GM23338 (cell line): ENCODE results near the gene FARSA. TPM values are rescaled to one million over a fixed set of nuclear protein-coding genes. Genes with fewer than 3 reads are reported as not detected.

Experiments
- ATAC-seq: fragments of 200-7000 bp; cut with Tn5 transposase; 3 replicates; pipeline ENCODE4 v1.9.1; 2020
- DNase-seq: peaks from one replicate; pipeline ENCODE4 v3.0.0-alpha.2; 2015; ENCODE audit warnings: low spot score
- H2AFZ ChIP-seq: fragments of 200-600 bp; sonication (generic); 2 replicates; pipeline ENCODE4 v1.8.0; 2016; ENCODE audit warnings: antibody characterized with exemption, mild to moderate bottlenecking, moderate library complexity
- H3F3A ChIP-seq: fragments of 200-600 bp; sonication (generic); replicated peaks from 2 replicates; pipeline ENCODE4 v1.8.0; 2017; ENCODE audit warnings: antibody characterized with exemption, mixed run types, low read depth
- H3K27ac ChIP-seq: fragments of 200-600 bp; sonication (generic); 2 replicates; pipeline ENCODE4 v1.6.1; 2016; ENCODE audit warnings: low read depth
- H3K27me3 ChIP-seq: fragments of 200-600 bp; sonication (generic); 2 replicates; pipeline ENCODE4 v1.8.0; 2016; ENCODE audit warnings: mild to moderate bottlenecking, mixed run types, moderate library complexity; ENCODE audit not compliant: insufficient read depth
- H3K36me3 ChIP-seq: fragments of 200-600 bp; sonication (generic); 2 replicates; pipeline ENCODE4 v1.8.0; 2016; ENCODE audit warnings: mild to moderate bottlenecking; ENCODE audit not compliant: insufficient read depth
- H3K4me1 ChIP-seq: fragments of 200-600 bp; sonication (generic); 2 replicates; pipeline ENCODE4 v1.8.0; 2016; ENCODE audit warnings: mild to moderate bottlenecking, moderate library complexity; ENCODE audit not compliant: insufficient read depth
- H3K4me2 ChIP-seq: fragments of 200-600 bp; sonication (generic); 2 replicates; pipeline ENCODE4 v1.7.1; 2017; ENCODE audit warnings: mixed run types
- H3K4me3 ChIP-seq: fragments of 200-600 bp; sonication (generic); 2 replicates; pipeline ENCODE4 v1.6.1; 2016; ENCODE audit warnings: mixed run types
- H3K79me2 ChIP-seq: fragments of 200-600 bp; sonication (generic); replicated peaks from 2 replicates; pipeline ENCODE4 v1.8.0; 2017; ENCODE audit warnings: mild to moderate bottlenecking; ENCODE audit not compliant: insufficient read depth
- H3K9me2 ChIP-seq: fragments of 200-600 bp; sonication (generic); 2 replicates; pipeline ENCODE4 v1.8.0; 2017; ENCODE audit not compliant: insufficient read depth
- H4K20me1 ChIP-seq: fragments of 200-600 bp; sonication (generic); replicated peaks from 2 replicates; pipeline ENCODE4 v1.8.0; 2017; ENCODE audit warnings: mild to moderate bottlenecking; ENCODE audit not compliant: insufficient read depth
- H3K27ac Mint-ChIP-seq: 2 replicates; pipeline ENCODE4 v1.8.0; 2020; ENCODE audit warnings: inconsistent platforms, mild to moderate bottlenecking, moderate library complexity, mixed read lengths
- H3K27me3 Mint-ChIP-seq: 3 replicates; pipeline ENCODE4 v1.8.0; 2022; ENCODE audit warnings: low read depth, mild to moderate bottlenecking, moderate library complexity, mixed read lengths, inconsistent platforms; ENCODE audit not compliant: insufficient read depth, poor library complexity
- H3K36me3 Mint-ChIP-seq: 3 replicates; pipeline ENCODE4 v1.8.0; 2021; ENCODE audit warnings: low read depth, mild to moderate bottlenecking, inconsistent platforms, moderate library complexity, mixed read lengths
- H3K4me1 Mint-ChIP-seq: 3 replicates; pipeline ENCODE4 v1.8.0; 2020; ENCODE audit warnings: mild to moderate bottlenecking, inconsistent platforms, mixed read lengths
- H3K4me3 Mint-ChIP-seq: 3 replicates; pipeline ENCODE4 v1.8.0; 2021; ENCODE audit warnings: moderate library complexity, mild to moderate bottlenecking, inconsistent platforms, mixed read lengths
- H3K9me3 Mint-ChIP-seq: 3 replicates; pipeline ENCODE4 v1.8.0; 2020; ENCODE audit warnings: moderate library complexity, mild to moderate bottlenecking, inconsistent platforms, mixed read lengths
- CREB1 ChIP-seq: fragments of 250-450 bp; sonication (Bioruptor Pico); IDR thresholded peaks from 2 replicates; pipeline ENCODE4 v1.5.0; 2020; ENCODE audit warnings: low read depth, mild to moderate bottlenecking, moderate library complexity
- CTCF ChIP-seq, 2 experiments: fragments of 200-600 bp in 1 of 2; sonication (generic) in 1 of 2; conservative IDR thresholded peaks; 2 replicates each; pipeline versions ENCODE4 v1.5.1 to v1.6.1; 2016 to 2017; ENCODE audit warnings: antibody characterized with exemption in 2 of 2, low read depth in 2 of 2, mild to moderate bottlenecking in 2 of 2, moderate library complexity in 1 of 2
- ETS1 ChIP-seq: IDR thresholded peaks from 2 replicates; pipeline ENCODE4 v1.6.1; 2016; ENCODE audit warnings: antibody characterized with exemption
- EZH2 ChIP-seq: fragments of 200-600 bp; sonication (generic); IDR thresholded peaks from one replicate; pipeline ENCODE4 v1.8.0; 2017; ENCODE audit warnings: antibody characterized with exemption, mild to moderate bottlenecking, low read depth; ENCODE audit not compliant: unreplicated experiment
- JUNB ChIP-seq: IDR thresholded peaks from one replicate; pipeline ENCODE4 v1.6.1; 2016; ENCODE audit warnings: antibody characterized with exemption; ENCODE audit not compliant: unreplicated experiment
- POLR2AphosphoS5 ChIP-seq: IDR thresholded peaks from 2 replicates; pipeline ENCODE4 v1.6.1; 2016; ENCODE audit warnings: antibody characterized with exemption, low read depth
- STAT1 ChIP-seq: IDR thresholded peaks from one replicate; pipeline ENCODE4 v1.6.1; 2016; ENCODE audit warnings: antibody characterized with exemption; ENCODE audit not compliant: unreplicated experiment
- ZNF114 ChIP-seq: fragments of 250-450 bp; sonication (Bioruptor Pico); IDR thresholded peaks from 2 replicates; pipeline ENCODE4 v1.5.0; 2020; ENCODE audit warnings: mild to moderate bottlenecking, moderate library complexity
- ZNF331 ChIP-seq: fragments of 250-450 bp; sonication (Bioruptor Pico); IDR thresholded peaks from 2 replicates; pipeline ENCODE4 v1.5.0; 2020; ENCODE audit warnings: low read depth, mild to moderate bottlenecking, moderate library complexity
- polyA plus RNA-seq: library from polyadenylated mRNA; unstranded; fragments of >200 nt; fragmentation: Nextera tagmentation; extraction: Ambion mirVana; gene quantifications from 2 replicates; pipeline ENCODE4 v1.2.1, GENCODE V29; 2016
- total RNA-seq: library from RNA; depleted of rRNA; stranded (reverse); fragments of >200 nt; shearing (Covaris generic); gene quantifications from 2 replicates; pipeline ENCODE4 v1.2.3, GENCODE V29; 2014
- TF ChIP-seq, protein P1 (sequence below): fragments of 250-450 bp; sonication (Bioruptor Pico); IDR thresholded peaks from 2 replicates; pipeline ENCODE4 v1.5.0; 2020; ENCODE audit warnings: mild to moderate bottlenecking, moderate library complexity

Gene FARSA
- total and polyA plus RNA-seq, 2 experiments from 2014 or later = 74.7 to 86.4 TPM

DNA sequence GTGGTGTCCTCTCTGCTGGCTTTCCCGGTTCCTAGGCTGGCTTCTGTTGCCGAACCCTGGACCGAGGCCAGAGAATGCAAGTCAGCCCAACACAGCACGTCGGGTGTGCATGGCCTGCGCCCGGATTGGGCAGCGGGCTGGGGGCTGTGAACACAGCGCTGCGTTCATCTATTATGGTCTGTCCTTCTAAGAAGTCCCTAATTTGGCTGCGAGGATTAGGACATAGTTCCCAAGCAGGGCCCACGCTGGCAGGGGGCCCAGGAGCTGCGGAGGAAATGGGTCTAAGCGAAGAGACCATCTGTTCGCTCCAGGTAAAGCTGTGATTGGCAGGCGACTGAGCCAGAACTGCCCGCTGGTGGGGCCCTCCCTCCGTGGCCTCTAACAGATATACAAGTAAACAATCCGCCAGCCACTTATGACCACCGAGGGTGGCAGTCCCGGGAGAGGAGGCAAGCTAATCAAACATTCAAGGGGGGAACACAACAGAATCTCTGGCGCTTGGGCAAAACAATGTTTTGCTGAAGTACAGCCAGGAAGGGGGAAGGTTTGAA lies 20.4 kb downstream of the FARSA start (continued):
- TF ChIP-seq ZNF114 (no peak), POLR2AphosphoS5 (peak; percentile 38)

DNA sequence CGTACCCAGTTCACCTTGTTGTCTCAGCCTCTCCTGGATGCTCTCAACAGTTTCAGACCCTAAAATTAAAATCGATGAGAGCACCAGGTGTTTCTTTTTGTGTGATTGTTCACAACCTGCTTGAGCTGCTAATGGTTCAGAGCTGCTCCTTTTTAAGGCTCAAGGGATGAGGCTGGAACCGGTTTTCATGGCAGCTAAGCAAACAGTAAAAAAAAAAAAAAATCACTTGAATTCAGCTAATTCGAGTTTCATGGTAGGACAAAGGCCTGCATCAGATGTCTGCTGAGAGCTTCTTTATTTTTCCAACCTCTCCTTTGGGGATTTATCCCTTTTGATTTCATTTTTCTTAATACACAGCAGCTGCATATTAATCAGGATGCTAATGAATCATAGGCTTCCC lies 20.9 kb downstream of the FARSA start:
- no peaks in the 10 kb centered on the region for H3K36me3 Mint-ChIP-seq
- no peaks in the 10 kb centered on the region for H3K27me3 ChIP-seq
- no peak for TF ChIP-seq CTCF (conservative IDR thresholded peaks at IDR 0.05; ENCODE audit: low read depth in 2 of 2)
- TF ChIP-seq ZNF331 (CRISPR knock-in tag) = no peak
- TF ChIP-seq CREB1 (CRISPR knock-in tag) = no peak
- TF ChIP-seq, protein P1, sequence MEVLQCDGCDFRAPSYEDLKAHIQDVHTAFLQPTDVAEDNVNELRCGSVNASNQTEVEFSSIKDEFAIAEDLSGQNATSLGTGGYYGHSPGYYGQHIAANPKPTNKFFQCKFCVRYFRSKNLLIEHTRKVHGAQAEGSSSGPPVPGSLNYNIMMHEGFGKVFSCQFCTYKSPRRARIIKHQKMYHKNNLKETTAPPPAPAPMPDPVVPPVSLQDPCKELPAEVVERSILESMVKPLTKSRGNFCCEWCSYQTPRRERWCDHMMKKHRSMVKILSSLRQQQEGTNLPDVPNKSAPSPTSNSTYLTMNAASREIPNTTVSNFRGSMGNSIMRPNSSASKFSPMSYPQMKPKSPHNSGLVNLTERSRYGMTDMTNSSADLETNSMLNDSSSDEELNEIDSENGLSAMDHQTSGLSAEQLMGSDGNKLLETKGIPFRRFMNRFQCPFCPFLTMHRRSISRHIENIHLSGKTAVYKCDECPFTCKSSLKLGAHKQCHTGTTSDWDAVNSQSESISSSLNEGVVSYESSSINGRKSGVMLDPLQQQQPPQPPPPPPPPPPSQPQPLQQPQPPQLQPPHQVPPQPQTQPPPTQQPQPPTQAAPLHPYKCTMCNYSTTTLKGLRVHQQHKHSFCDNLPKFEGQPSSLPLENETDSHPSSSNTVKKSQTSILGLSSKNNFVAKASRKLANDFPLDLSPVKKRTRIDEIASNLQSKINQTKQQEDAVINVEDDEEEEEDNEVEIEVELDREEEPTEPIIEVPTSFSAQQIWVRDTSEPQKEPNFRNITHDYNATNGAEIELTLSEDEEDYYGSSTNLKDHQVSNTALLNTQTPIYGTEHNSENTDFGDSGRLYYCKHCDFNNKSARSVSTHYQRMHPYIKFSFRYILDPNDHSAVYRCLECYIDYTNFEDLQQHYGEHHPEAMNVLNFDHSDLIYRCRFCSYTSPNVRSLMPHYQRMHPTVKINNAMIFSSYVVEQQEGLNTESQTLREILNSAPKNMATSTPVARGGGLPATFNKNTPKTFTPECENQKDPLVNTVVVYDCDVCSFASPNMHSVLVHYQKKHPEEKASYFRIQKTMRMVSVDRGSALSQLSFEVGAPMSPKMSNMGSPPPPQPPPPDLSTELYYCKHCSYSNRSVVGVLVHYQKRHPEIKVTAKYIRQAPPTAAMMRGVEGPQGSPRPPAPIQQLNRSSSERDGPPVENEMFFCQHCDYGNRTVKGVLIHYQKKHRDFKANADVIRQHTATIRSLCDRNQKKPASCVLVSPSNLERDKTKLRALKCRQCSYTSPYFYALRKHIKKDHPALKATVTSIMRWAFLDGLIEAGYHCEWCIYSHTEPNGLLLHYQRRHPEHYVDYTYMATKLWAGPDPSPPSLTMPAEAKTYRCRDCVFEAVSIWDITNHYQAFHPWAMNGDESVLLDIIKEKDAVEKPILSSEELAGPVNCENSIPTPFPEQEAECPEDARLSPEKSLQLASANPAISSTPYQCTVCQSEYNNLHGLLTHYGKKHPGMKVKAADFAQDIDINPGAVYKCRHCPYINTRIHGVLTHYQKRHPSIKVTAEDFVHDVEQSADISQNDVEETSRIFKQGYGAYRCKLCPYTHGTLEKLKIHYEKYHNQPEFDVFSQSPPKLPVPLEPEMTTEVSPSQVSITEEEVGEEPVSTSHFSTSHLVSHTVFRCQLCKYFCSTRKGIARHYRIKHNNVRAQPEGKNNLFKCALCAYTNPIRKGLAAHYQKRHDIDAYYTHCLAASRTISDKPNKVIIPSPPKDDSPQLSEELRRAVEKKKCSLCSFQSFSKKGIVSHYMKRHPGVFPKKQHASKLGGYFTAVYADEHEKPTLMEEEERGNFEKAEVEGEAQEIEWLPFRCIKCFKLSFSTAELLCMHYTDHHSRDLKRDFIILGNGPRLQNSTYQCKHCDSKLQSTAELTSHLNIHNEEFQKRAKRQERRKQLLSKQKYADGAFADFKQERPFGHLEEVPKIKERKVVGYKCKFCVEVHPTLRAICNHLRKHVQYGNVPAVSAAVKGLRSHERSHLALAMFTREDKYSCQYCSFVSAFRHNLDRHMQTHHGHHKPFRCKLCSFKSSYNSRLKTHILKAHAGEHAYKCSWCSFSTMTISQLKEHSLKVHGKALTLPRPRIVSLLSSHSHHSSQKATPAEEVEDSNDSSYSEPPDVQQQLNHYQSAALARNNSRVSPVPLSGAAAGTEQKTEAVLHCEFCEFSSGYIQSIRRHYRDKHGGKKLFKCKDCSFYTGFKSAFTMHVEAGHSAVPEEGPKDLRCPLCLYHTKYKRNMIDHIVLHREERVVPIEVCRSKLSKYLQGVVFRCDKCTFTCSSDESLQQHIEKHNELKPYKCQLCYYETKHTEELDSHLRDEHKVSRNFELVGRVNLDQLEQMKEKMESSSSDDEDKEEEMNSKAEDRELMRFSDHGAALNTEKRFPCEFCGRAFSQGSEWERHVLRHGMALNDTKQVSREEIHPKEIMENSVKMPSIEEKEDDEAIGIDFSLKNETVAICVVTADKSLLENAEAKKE = no peak
- TF ChIP-seq JUNB = no peak
- TF ChIP-seq ETS1 = no peak
- TF ChIP-seq ZNF114 = no peak
- TF ChIP-seq STAT1 = no peak
- TF ChIP-seq EZH2 = no peak
- no peak; the same call in 2 of the 3 replicates for ATAC-seq
- peaks cover 20% of the 10 kb centered on the region for H3K27me3 Mint-ChIP-seq
- no peaks in the 10 kb centered on the region for H4K20me1 ChIP-seq
- H3K36me3 ChIP-seq = no peaks in the 10 kb centered on the region
- peak overlapping the region; percentile 79 for H3K27ac ChIP-seq
- H3K4me1 Mint-ChIP-seq = peaks cover 25% of the 10 kb centered on the region
- no peaks in the 10 kb centered on the region for H3K79me2 ChIP-seq
- H3K9me3 Mint-ChIP-seq = no peaks in the 10 kb centered on the region
- peak overlapping the region; percentile 54 for H2AFZ ChIP-seq
- peaks cover 13% of the 10 kb centered on the region for H3F3A ChIP-seq
- no peaks in the 10 kb centered on the region for H3K9me2 ChIP-seq
- H3K27ac Mint-ChIP-seq = peak overlapping the region; percentile 96
- H3K4me3 ChIP-seq = peak overlapping the region; percentile 33; the same call in 1 of the 2 replicates
- peak overlapping the region; percentile 57 for H3K4me2 ChIP-seq
- H3K4me3 Mint-ChIP-seq = peak overlapping the region; percentile 51
- DNase-seq = peak; percentile 44
- peaks cover 19% of the 10 kb centered on the region for H3K4me1 ChIP-seq
